IPS-20b (cell line): Measurements from ENCODE around the gene NEU4.

Experiments
- H3K27ac ChIP-seq: one replicate; pipeline ENCODE4 v1.5.1; 2013; ENCODE audit warnings: low read length
- H3K27me3 ChIP-seq: 2 replicates; pipeline ENCODE4 v1.6.1; 2013; ENCODE audit warnings: mild to moderate bottlenecking, low read length, inconsistent platforms; ENCODE audit not compliant: insufficient read depth
- H3K36me3 ChIP-seq: 2 replicates; pipeline ENCODE4 v1.6.1; 2013; ENCODE audit warnings: low read depth, mild to moderate bottlenecking, inconsistent platforms, low read length, moderate library complexity; ENCODE audit not compliant: insufficient read depth
- H3K4me1 ChIP-seq: 2 replicates; pipeline ENCODE4 v1.6.1; 2013; ENCODE audit warnings: mild to moderate bottlenecking, control low read depth, inconsistent platforms, low read length, moderate library complexity; ENCODE audit not compliant: insufficient read depth
- H3K4me3 ChIP-seq: 2 replicates; pipeline ENCODE4 v1.5.1; 2013; ENCODE audit warnings: mild to moderate bottlenecking, low read length, inconsistent platforms
- H3K9ac ChIP-seq: 2 replicates; pipeline ENCODE4 v1.6.1; 2013; ENCODE audit warnings: low read depth, mild to moderate bottlenecking, inconsistent platforms, low read length, moderate library complexity
- H3K9me3 ChIP-seq: 2 replicates; pipeline ENCODE4 v1.6.1; 2013; ENCODE audit warnings: mild to moderate bottlenecking, low read depth, low read length, inconsistent platforms; ENCODE audit not compliant: insufficient read depth

Gene NEU4

GRCh38 chr2:241837197-241837965 lies 28.4 kb downstream of the NEU4 start:
- Histone ChIP-seq H3K9me3 (no peaks in the 10 kb centered on the region), H3K9ac (no peak overlapping the region), H3K36me3 (no peaks in the 10 kb centered on the region), H3K27me3 (peaks cover 2% of the 10 kb centered on the region; the same call in 1 of the 2 replicates), H3K4me1 (no peaks in the 10 kb centered on the region), H3K27ac (no peak overlapping the region), H3K4me3 (no peak overlapping the region)

GRCh38 chr2:241841181-241842066 lies 32.4 kb downstream of the NEU4 start:
- Histone ChIP-seq H3K27me3 (peaks cover 37% of the 10 kb centered on the region), H3K36me3 (no peaks in the 10 kb centered on the region), H3K27ac (no peak overlapping the region), H3K9me3 (no peaks in the 10 kb centered on the region), H3K4me1 (no peaks in the 10 kb centered on the region), H3K4me3 (no peak overlapping the region), H3K9ac (no peak overlapping the region)

GRCh38 chr2:241842067-241842415 lies 33.0 kb downstream of the NEU4 start:
- Histone ChIP-seq H3K4me3 (no peak overlapping the region), H3K4me1 (no peaks in the 10 kb centered on the region), H3K27ac (no peak overlapping the region), H3K9ac (no peak overlapping the region), H3K27me3 (peaks cover 39% of the 10 kb centered on the region), H3K36me3 (no peaks in the 10 kb centered on the region), H3K9me3 (no peaks in the 10 kb centered on the region)

GRCh38 chr2:241842620-241843211 lies 33.7 kb downstream of the NEU4 start:
- H3K4me3 ChIP-seq: no peak overlapping the region
- H3K36me3 ChIP-seq: no peaks in the 10 kb centered on the region
- H3K4me1 ChIP-seq: no peaks in the 10 kb centered on the region
- no peak overlapping the region for H3K9ac ChIP-seq
- H3K27me3 ChIP-seq: peaks cover 39% of the 10 kb centered on the region
- no peaks in the 10 kb centered on the region for H3K9me3 ChIP-seq
- no peak overlapping the region for H3K27ac ChIP-seq

- H3K4me3 ChIP-seq: no peak overlapping the region
Observed at GRCh38 chr2:241843321-241844065, 34.5 kb downstream of the NEU4 start.

GRCh38 chr2:241844066-241844728 lies 35.2 kb downstream of the NEU4 start:
- Histone ChIP-seq H3K4me1 (no peaks in the 10 kb centered on the region), H3K9ac (no peak overlapping the region), H3K27ac (no peak overlapping the region), H3K9me3 (no peaks in the 10 kb centered on the region), H3K27me3 (peaks cover 39% of the 10 kb centered on the region), H3K36me3 (no peaks in the 10 kb centered on the region), H3K4me3 (peak overlapping the region; percentile 60; the same call in 1 of the 2 replicates)

More at GRCh38 chr2:241843321-241844065, 34.5 kb downstream of the NEU4 start:
- no peaks in the 10 kb centered on the region for H3K4me1 ChIP-seq
- no peak overlapping the region for H3K9ac ChIP-seq
- H3K27ac ChIP-seq: no peak overlapping the region
- no peaks in the 10 kb centered on the region for H3K36me3 ChIP-seq
- H3K27me3 ChIP-seq: peaks cover 39% of the 10 kb centered on the region
- H3K9me3 ChIP-seq: no peaks in the 10 kb centered on the region

- Histone ChIP-seq H3K9me3 (no peaks in the 10 kb centered on the region), H3K36me3 (no peaks in the 10 kb centered on the region), H3K4me3 (no peak overlapping the region), H3K27me3 (peaks cover 39% of the 10 kb centered on the region), H3K4me1 (no peaks in the 10 kb centered on the region), H3K27ac (no peak overlapping the region), H3K9ac (no peak overlapping the region)
Observed at GRCh38 chr2:241844831-241845578, 36.0 kb downstream of the NEU4 start.

GRCh38 chr2:241846406-241846805 lies 37.4 kb downstream of the NEU4 start:
- Histone ChIP-seq H3K4me1 (no peaks in the 10 kb centered on the region), H3K9me3 (no peaks in the 10 kb centered on the region), H3K27ac (no peak overlapping the region), H3K9ac (no peak overlapping the region), H3K36me3 (no peaks in the 10 kb centered on the region), H3K4me3 (no peak overlapping the region), H3K27me3 (peaks cover 39% of the 10 kb centered on the region)

GRCh38 chr2:241848761-241849615 lies 40.0 kb downstream of the NEU4 start:
- Histone ChIP-seq H3K27me3 (peaks cover 24% of the 10 kb centered on the region), H3K9ac (no peak overlapping the region), H3K36me3 (no peaks in the 10 kb centered on the region), H3K4me1 (no peaks in the 10 kb centered on the region), H3K9me3 (no peaks in the 10 kb centered on the region), H3K4me3 (no peak overlapping the region), H3K27ac (no peak overlapping the region)
